GM11168 (cell line): Measurements from ENCODE around the gene IPO9.
"Not testable (repeated sequence)": the region's sequence is repeated elsewhere in the genome, so short reads cannot be mapped to it uniquely, and the experiment has no call there.

Experiments
- in situ Hi-C: fragments of 300-500 bp; cut with MboI; formaldehyde crosslinking; loops from one replicate; pipeline ENCODE4 v1.12.0; 2022; ENCODE audit warnings: low sequenced_read_pairs; ENCODE audit not compliant: unreplicated experiment

The IPO9 gene

DNA sequence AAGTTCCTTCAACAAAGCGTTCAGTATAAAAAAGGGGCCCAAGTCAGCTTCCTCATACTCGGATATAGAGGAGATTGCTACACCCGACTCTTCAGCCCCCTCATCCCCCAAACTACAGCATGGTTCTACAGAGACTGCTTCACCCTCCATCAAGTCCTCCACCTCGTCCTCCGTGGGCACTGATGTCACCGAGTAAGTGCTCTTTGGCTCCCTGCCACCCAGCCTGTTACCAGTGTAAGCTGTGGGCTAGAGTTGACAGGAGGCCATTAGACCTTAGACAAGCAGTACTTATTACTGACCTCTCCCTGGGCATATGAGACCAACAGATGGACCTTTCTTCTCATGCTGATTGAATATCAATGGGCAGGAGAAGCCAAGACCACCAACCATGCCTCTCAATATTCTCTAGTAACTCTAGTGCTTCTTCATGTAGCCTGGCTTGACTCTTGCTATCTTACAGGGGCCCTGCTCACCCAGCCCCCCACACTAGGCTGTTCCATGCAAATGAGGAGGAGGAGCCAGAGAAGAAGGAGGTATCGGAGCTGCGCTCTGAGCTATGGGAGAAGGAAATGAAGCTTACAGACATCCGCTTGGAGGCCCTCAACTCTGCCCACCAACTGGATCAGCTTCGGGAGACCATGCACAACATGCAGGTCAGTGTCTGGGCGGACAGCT, 20.9 kb upstream of the IPO9 start:
- in situ Hi-C loops, result loop anchor here (10.0 kb wide), 1 partner anchor 243 kb away; no protein-coding TSS in a partner anchor

DNA sequence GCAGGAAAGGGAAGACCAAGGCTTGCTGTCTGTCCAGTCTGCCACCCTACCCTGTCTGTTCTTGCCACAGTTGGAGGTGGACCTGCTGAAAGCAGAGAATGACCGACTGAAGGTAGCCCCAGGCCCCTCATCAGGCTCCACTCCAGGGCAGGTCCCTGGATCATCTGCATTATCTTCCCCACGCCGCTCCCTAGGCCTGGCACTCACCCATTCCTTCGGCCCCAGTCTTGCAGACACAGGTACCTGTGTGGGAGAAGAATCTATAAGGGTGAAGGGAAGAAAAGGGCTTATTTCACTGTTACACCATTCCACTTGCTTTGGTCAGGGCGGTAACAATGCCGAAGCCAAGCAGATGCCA, 20.3 kb upstream of the IPO9 start:
- in situ Hi-C loops, result loop anchor here (10.0 kb wide), 1 partner anchor 244 kb away; no protein-coding TSS in a partner anchor

DNA sequence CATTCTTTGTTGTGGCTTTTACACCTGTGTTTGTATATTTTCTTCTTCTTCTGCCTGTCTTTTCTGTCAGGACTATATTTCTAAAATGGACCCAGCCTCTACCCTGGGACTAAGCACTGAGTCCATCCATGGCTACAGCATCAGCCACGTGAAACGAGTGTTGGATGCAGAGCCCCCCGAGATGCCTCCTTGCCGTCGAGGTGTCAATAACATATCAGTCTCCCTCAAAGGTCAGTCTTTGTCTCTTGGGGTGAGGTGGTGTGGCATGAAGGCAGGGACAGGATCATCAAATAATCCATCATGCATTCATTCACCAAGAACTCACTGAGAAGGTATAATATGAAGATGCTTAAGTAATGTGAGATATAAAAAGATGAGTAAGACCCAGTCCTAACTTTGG, 19.1 kb upstream of the IPO9 start:
- in situ Hi-C loops, result loop anchor here (10.0 kb wide), 1 partner anchor 245 kb away; no protein-coding TSS in a partner anchor

DNA sequence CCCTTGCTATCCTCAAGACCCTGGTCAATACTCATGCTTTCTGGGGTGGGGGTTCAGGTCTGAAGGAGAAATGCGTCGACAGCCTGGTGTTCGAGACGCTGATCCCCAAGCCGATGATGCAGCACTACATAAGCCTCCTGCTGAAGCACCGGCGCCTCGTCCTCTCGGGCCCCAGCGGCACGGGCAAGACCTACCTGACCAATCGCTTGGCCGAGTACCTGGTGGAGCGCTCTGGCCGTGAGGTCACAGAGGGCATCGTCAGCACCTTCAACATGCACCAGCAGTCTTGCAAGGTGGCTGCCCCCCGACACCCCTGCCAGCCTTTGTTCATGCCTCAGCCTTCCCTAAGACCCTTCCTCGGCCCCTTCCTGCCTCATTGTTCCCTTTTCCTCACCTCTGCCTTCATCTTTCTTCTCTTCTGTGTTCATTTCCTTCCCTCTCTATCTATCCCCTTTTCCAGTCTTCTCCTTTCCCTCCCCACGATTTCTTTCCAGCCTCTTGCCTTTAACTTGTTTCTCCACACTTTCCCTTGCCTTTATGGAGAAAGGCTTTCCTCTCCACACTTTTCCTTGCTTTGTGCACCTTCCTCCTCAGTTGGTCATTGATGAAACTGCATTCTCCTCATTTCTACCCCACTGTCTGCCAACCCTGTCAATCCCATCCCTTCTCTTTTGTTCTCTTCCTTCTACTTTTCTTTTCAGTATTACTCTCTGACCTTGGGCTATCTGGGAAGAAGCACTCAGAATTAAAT, 18.3 kb upstream of the IPO9 start:
- in situ Hi-C loops, result no loop called here

DNA sequence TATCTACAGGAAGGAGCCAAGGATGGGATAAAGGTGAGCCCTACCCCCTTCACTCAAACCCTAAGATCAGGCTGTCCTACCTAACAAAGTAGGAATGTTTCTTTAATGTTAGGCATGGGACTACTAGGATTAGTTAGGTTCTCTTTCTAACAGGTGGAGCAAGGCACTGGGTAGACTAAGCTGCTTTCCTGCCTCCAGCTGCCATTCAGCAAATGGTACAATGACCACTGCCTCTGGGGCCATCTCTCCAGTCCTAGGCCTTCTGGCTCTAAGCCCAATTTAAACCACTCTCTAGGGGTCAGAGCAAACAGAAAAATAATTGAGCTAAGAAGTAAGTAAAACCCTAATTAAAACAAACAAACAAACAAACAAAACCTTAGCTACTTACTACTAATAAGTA, 15.7 kb upstream of the IPO9 start:
- in situ Hi-C loops, result no loop called here

DNA sequence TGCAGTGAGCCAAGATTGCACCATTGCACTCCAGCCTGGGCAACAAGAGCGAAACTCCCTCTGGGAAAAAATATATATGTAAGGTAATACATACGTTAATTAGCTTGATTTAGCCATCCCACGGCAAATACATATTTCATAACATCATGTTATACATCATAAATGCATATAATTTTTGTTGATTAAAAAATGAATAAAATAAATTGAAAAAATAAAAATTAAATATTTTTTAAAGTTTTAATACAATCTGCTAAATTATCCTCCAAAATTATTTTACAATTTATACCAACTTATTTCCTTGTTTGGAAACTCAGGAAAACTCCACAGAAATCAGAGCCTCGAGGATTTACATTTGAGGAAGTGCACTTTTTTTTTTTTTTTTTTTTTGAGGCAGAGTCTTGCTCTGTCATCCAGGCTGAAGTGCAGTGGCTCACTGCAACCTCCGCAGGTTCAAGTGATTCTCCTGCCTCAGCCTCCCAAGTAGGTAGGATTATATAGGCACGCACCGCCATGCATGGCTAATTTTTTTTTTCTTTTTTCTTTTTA, 12.6 kb upstream of the IPO9 start:
- in situ Hi-C loops, result no loop called here

DNA sequence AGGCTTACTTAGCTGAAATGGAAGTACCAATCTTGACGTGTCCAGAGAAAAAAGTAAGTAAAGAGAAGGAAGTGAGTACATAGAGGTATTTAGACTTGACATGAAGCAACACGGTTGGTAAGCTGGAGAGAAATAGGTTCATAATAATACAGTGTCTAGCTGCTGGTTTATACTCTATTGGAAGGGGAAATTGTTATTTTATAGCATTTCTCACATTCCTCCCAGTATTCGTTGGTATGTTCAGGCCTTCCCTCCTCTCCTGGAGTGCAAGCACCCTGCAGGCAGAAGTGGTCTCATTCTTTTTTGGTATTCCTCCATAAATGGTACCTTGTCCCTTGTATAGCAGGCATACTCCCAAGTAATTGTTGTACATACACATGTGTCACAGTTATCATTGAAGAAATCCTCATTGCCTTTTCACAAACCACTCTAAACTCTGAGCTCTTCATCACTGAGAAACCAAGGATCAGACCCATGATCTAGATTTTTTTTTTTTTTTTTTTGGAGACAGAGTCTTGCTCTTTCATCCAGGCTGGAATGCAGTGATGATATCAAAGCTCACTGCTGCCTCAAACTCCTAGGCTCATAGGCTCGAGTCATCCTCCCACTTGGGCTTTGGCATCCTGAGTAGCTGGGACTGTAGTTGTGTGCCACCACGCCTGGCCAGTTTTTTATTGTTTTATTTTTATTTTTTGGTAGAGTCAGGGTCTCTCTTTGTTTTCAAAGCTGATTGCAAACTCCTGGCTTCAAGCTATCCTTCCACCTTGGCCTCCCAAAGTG, 9.8 kb upstream of the IPO9 start:
- in situ Hi-C loops, result no loop called here

DNA sequence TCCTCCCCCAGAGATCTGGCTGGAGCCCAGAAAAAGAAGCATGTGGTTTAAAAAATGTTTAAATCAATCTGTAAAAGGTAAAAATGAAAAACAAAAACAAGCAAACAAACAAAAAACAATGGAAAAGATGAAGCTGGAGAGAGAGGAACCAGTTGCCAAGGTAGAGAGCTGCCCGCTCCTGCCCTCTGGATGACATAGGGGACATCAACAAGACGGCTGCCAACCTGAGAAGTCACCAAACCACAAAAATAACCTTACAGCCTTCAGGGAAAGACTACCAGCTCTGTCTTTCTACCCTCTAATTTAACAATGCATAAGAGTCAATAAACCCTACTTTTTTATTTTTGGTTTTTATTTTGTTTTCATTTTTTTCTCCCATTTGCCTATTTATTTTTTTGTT, 8.5 kb upstream of the IPO9 start:
- in situ Hi-C loops, result no loop called here

DNA sequence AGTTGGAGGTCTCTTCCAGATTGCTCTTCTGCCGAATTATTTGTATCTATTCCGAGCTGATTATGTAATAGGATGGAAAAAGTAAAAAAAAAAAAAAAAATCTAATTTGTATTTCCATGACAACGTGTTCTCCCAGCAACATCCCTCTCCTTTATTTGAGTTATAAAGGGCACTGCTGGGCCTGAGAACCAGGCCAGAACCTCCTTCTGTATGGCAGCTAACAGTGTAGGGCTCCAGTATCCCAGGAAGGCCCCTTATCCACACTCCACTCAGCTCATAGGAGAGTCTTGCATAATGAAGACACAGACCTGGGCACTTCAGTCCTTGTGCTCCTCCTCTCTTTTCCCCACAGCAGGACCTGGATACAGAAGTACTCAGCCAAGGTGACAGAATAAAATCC, 3.7 kb upstream of the IPO9 start:
- in situ Hi-C loops, result no loop called here

DNA sequence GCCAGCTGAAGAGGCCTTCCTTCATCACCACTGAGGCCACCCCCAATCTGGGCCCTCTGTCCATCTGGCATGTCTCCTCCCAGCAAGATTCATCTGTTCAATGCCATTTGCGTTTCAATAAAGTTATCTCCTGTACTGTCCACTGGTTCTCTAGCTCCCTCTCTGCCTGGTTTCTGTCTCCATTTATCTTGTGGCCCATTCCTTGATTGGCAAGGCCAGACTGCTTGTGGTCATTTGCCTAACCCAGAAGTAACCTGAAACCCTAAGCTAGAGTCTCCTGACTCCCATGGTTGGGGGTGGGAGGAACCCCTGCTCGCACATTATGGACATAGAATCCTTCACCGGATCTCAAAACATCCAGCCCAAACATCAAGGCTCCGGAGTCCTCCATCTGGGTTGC, 2.1 kb upstream of the IPO9 start:
- in situ Hi-C loops, result no loop called here

DNA sequence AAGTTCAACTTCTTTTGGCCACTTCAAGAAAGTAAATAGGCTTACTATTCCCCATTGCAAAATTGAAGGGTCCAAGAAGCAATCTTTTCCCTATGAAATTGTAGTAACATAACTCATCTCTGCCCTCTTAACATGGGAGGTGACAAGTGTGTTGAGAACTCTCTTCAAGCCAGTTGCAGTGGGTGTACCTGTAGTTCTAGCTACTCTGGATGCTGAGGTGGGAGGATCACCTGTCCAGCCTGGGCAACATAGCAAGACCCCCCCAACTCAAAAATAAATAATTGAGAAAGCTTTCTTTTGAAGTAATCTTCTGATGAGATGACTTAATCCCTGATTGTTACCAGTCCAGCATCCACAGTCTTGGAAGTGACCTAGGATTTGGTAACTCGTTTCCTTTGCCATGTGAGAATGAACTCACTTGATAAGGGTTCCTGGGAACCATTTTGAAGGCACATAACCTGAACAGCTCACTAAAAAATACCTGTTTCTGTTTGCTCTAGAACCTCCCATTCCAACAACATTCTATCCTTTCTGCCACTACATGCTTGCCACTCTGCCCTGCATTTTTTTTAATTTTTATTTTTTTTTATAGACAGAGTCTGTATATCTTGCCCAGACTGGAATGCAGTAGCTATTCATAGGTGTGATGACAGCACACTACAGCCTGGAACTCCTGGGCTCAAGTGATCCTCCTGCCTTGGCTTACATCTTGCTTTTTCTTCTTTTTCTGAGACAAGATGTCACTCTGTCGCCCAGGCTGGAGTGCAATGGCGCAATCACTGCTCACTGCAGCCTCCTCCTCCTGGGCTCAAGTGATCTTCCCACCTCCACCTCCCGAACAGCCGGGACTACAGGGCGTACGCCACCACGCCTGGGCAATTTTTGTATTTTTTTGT, 1.4 kb upstream of the IPO9 start:
- in situ Hi-C loops, result no loop called here

DNA sequence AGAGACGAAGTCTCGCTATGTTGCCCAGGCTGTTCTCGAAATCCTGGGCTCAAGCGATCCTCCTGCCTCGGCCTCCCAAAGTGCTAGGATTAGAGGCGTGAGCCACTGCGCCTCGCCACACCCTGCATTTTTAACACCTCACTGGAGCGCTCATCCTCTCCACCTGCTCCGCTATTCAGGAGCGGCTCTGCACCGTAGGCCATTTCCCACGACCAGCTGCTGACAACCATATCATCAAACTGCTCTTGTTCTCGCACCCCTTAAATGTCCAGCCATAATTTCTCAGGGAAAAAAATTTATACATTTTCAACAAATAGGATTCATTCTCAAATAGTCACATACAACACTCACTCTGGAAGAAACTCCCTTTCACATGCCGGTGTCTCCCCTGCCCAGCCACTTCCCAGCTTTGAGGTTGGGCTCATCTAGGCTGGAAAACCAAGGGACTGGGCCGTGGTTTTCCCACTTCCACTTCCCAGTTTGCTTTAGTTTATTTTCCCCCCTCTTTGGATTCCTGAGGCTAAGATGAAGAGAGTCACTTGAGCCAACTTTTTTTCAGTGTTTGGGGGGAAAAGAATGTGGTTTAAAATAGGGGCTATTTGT, 639 bp upstream of the IPO9 start:
- in situ Hi-C loops, result no loop called here

DNA sequence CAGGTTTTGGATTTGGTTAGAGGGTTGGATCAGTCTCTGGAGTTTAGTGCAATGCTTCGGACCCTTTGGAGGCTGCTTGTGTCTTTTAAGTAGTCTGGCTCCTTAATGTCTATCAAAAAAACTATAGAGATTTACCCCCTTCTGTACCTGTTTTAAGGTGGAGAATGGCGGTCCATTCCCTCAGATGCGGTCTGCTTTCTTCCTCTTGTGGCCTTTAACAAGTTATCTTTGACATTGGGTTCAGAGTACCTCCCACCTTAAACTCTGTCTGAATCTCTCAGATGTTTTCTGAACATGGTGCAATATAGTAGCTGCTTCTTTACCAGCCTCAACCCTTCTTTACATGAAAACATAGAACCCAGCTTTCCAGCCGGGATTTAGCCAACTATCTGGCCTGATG, 2.4 kb downstream of the IPO9 start:
- in situ Hi-C loops, result no loop called here

DNA sequence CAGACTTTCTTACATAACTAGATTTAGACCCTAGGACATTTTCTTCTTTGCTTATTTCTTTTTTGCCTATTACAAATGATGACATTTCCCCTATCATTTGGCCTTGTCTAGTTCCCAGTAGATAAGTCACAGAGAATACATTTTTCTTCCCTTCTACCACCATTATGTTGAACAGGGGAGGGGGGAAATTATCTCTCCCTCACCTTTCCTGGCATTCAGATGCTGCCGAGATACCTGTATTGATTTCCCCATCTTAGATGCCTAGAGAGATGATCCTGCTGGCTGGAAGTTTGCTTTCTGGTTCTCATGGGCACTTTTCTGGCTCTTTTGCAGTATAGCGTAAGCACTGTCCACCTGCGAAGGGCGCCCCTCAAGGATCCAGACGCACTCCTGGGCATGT, 5.7 kb downstream of the IPO9 start:
- in situ Hi-C loops, result no loop called here

DNA sequence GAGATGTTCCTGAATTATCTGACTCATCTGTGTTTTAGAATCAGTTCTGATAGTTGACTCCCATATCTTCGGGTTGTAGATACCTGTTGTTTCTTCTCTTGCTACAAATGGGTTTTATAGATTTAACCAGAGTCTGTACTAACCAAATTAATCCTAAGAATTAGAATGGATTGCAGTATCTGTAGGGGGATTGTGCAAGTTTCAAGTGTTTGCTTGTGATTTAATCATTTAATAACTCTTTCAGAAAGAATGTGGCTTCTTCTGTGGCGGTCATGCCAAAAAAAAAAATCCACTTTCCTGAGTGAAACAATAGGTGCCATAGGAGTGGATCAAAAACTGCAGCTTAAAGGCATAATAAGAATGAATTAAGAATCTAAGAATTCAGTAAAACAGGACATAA, 9.4 kb downstream of the IPO9 start:
- in situ Hi-C loops, result no loop called here

DNA sequence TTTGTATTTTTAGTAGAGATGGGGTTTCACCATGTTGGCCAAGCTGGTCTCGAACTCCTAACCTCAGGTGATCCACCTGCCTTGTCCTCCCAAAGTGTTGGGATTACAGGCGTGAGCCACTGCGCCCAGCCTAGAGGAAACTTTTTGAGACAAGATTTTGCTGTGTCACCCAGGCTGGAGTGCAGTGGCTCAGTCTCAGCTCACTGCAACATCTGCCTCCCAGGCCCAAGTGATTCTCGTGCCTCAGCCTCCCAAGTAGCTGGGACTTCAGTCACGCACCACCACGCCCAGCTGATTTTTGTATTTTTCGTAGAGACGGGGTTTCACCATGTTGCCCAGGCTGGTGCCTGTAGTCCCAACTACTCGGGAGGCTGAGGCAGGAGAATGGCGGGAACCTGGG, 10.1 kb downstream of the IPO9 start:
- in situ Hi-C loops, result not testable (repeated sequence)

DNA sequence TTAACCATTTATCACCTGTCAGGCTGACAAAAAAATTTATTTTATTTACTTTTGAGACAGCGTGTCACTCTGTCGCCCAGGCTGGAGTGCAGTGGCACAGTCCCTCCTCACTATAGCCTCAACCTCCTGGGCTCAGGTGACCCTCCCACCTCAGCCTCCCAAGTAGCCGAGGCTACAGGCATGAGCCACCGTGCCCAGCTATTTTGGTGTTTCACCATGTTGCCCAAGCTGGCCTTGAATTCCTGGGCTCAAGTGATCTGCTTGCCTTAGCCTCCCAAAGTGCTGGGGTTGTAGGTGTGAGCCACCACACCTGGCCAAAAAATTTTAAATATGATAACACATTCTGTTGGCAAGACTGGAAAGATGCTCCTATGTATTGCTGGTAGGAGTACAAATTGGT, 11.1 kb downstream of the IPO9 start:
- in situ Hi-C loops, result no loop called here

DNA sequence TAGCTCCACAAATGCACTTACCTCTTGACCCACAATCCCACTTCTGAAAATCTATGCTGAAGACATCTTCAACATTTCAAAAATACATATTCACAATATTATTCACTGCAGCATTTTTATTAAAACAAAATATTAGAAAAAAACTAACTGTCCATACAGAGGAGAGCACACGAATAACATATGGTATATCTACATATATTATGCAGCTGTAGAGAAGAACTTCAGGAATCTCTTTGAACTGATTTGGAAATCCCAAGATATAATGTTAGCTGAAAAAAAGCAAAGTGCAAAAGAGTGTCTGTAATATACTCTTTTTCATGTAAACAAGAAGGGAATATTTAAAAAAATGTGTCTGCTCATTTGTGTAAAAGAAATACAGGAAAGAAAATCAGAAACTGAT, 11.5 kb downstream of the IPO9 start:
- in situ Hi-C loops, result no loop called here

DNA sequence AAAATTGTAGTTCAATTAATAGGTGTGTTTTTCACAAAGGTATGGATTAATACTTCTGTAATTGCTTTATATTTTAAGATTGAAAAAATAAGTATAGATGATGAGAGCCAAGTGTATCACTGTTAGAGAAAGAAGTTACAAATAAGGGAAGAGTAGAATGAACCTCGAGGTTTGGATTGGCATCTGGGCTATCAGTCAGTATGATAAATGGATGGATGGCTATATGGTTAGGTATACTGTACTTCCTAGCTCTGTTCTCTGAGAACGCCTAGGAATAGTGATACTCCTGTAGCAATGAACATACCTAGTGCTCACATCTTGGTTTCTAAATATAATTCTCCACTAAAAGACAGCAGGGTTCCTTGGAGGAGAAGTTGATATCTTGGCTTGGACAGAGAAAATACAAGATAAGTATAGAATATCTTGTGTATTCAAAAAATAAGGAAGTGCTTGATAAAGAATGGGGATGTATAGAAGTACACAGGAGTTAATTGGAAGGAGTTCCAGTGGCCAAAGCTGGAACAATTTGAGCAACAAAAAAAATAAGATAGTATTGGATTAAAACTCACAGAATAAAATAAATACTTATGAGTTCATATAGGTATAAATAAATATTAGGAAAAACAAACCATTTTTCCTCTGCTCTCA, 12.4 kb downstream of the IPO9 start:
- in situ Hi-C loops, result no loop called here
